GM21423 (cell line): Measurements from ENCODE around the gene STK38L.

Source experiments
- ATAC-seq: cut with Tn5 transposase; IDR thresholded peaks from one replicate; pipeline ENCODE4 v1.9.1; 2021; ENCODE audit warnings: mild to moderate bottlenecking, moderate library complexity; ENCODE audit not compliant: unreplicated experiment

Gene STK38L

DNA sequence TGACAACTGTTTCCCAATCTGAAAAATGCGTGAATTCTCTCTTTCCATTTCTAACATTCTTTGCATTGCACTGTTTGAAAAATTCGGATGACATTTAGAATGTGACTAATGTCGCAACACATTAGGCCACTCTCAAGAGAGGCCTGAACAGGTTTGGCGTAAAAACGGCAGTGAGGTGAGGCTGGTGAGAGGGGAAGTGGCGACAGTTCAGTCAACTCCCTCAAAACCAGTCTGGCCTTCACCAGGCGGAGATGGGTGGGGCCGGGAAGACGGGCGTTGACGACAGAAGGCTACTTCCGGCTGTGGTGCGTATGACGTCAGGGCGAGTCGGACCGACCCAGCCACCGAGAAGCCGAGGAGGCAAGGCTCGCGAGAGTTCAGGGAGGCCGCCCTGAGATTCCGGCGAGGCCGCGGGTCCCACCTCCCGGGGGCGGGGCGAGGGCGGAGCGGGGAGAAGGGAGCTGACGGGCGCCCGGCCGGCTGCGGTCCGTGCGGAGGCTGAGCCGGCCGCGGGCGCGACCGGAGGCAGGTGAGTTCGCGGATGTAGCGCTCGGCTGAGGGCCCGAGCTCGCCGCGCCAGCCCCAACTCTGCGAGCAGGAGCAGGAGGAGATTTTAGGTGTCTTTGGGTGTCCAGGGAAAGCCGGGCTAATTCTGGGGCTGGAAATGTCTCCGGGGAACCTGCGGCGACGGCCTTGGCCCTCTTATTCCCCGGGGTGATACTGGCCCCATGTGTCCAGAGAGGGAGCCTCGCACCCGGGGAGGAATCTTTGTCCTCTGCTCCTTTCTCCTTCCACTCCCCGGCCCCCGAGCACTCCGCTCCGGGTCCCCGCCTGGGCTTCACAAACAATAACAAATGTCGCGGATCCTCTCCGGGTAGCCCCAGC, at the start of gene STK38L:
STK38L (plus strand) TSS at position 483 of the 885 bp plus-strand sequence. CDS start 53,435 bp downstream, outside the sequence.
- peak; percentile 93 for ATAC-seq

DNA sequence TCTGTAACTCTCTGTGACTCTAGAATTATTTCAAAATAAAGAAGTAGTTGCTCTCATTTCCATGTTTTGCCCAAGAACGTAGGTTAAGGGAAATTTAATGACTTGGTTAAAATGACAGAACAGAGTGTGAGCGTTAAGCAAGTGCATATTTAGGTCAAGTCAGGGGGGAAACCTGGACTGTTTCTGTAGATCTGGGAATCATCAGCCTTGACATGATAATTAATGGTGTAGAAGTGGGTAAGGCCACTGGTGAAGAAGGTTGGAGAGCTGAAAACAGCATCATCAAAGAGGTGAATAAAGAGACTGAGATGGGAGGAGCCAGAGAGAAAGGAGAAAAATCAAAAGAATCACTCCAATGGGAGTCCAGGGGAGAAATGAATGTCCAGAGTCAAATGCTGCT, 49.4 kb upstream of the STK38L start:
- no peak for ATAC-seq

DNA sequence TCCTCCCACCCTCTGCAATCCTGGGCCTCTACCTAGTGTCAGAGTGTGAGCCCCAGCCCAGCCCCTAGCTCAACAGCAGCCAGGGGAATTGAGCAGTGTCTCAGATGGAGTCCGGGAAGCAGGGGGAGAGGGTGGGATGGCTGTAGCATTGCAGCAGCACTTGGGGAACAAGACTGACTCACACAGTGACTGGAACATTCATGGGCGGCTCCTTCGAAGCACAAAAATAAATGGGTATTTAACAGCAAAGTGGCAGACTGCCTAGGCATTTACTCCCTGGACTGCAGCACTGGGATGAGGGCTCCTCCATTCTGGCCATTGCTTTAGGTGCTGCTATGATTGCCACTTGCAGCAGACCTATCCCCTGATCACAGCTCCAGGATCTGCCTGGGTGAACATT, 46.0 kb upstream of the STK38L start:
- no peak for ATAC-seq

DNA sequence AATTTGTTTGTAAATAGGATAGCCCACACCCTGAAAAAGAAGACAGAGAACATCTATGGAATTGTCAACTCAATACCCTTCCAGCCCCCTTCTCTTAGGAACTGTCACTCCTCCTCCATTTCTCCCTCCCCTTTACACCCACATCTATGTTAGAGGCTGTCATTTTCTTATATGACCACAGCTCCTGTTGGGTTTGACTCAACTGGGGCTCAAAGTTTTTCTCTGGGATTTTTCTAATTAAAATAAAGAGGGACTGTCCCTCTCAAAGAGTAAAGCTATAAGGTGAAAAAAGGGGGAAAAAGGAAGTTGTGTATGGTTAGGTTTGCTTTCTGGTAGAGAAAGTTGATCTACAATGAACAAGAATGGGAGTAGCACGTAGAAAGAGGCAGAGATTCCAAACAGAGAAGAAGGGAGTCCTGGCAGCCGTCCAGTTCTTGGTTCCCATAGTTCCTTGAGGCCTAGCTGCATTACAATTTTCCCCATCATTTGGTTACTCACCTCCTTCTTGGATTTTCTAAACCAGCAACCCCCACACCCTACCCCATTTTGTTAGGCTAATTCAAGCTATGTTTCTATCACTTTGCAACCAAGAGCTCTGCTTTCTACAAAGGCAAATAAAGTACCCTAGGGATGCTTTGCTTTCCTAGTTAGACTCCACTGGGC, 44.3 kb upstream of the STK38L start:
- no peak for ATAC-seq

DNA sequence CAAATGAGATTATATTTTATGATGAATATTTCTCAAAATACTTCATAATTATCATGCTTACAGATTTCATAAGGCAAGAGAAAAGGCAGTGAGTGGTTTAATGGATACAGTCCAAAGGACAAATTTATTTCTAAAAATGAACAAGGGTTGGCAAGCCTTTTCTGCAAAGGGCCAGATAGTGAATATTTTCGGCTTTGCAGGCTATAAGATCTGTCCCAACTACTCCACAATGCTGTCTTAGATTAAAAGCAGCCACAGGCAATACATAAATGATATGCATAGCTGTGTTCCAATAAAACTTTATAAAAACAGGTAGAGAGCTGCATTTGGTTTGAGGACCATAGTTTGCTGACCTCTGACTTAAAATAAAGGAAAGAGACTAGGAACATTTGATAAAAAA, 42.9 kb upstream of the STK38L start:
- ATAC-seq, result no peak

DNA sequence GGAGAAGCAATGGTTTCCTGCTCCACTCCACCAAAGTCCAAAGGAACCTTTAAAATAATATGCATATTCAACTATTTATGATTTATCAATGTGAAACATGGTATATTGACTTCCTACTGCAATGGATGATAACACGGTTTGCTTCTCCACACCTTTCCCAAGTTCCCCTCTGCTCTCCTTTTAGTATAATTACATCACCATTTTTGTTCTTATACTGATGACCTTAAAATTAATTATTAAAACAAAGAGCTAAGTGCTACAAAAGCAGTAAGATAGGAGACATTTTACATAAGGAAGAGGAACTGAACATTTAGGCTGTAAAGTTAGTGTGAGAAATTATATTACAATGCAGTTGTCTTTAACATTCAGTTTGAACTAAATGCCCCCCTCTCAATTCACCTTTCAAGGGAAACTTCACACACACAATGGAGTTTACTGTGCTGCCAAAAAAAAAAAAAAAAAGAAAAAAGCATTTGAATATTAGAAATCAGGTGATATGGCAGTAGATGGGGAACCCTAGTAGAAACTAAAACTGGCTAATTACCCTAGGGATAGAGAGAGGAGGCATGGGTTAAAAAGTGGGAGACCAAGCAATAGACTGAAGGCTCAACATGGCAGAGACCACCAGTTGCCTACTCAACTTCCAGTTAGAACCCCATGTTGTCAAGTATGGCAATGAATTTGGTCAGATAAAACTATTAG, 37.1 kb upstream of the STK38L start:
- no peak for ATAC-seq

DNA sequence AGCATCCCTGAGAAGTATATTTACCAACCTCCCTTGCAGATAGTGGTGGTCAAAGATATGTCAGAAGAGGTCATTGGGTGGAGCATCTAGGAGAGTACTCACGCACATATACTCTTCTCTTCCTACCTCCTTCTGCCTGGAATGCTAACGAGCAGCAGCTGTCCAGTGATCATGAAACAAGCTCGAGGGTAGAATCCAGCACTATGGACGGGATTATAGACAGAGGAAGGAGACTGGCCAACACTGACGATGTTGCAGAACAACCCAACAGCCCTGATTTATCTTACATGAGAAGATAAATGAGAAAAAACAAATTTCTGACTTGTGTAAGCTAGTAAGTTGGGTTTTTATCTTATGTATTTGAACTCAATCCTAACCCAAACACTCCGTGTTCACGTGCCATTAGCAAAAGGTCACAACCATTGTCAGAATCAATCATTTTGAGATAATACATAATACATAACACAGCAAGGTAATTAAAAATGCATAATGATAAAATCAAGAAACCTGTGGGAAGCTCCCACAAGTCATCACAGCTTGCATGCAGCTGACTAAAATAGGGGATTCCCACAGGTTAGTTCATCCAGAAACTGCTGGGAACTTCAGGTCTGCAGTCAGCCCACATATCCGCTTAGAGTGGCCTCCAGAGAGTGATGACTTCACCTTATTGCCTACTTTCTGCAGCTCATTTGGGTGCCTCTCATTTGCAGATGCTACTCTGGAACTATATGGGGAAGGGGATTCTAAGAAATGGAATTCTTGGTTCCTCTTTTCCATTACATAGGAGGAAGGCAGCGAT, 36.3 kb upstream of the STK38L start:
- ATAC-seq, result peak; percentile 72

DNA sequence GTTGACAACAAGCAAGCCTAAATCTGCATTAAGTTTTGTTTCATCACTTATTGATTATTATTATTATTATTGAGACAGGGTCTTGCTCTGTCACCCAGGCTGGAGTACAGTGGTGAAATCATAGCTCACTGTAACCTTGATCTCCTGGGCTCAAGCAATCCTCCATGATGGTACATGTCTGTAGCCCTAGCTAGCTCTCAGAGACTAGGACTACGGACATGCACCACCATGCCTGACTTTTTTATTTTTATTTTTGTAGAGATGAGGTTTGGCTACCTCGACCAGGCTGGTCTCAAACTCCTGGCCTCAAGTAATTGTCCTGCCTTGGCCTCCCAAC, 35.7 kb upstream of the STK38L start:
- ATAC-seq, result peak; percentile 15

DNA sequence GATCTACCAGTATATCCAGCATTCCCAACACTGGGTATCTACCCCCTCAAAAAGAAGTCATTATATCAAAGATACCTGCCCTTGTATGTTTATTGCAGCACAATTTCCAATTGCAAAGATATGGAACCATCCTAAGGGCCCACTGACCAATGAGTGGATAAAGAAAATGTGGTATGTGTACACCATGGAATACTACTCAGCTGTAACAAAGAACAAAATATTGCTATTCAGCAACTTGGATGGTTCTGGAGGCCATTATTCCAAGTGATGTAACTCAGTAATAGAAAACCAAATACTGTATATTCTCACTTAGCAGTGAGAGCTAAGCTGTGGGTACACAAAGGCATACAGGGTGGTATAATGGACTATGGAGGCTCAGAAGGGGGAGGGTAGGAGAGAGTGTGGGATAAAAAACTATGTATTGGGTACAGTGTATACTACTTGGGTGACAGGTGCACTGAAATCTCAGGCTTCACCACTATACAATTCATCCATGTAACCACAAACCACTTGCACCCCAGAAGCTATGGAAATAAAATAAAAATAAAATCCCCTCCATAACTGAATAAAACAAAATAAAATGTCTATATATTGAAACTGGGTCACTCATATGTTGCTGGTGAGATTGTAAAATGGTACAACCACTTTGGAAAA, 34.7 kb upstream of the STK38L start:
- ATAC-seq, result no peak

DNA sequence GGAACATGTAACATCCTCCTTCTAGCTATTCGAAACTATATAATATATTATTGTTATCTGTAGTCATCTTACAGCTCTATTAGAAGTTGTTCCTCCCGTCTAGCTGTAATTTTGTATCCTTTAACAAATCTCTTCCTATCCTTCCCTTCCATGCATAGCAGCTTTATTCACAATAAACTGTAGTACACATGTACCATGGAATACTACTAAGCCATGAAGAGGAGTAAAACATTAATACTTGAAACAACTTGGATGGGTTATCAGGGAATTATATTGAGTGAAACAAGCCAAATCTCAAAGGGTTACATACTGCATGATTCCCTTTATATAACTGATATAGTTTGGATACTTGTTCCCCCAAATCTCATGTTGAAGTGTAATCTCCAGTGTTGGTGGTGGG, 33.9 kb upstream of the STK38L start:
- ATAC-seq, result no peak

DNA sequence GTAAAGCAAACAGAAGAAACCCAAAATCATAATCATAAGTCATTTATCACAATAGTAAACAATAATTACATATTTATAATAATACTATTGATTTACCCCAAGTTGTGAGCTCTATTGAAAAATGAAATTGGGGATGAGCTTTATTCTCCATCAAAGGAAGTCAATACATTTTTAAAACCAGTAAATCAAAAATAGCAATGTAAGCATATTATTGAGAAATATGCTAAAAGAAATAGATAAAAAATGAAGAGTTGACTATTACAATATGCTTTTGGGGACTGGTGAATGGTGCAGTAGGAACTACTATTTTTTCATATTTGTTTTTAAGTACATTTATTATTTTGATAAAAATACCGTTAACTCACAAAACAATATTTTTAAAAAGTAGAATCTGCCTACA, 31.2 kb upstream of the STK38L start:
- ATAC-seq, result no peak

DNA sequence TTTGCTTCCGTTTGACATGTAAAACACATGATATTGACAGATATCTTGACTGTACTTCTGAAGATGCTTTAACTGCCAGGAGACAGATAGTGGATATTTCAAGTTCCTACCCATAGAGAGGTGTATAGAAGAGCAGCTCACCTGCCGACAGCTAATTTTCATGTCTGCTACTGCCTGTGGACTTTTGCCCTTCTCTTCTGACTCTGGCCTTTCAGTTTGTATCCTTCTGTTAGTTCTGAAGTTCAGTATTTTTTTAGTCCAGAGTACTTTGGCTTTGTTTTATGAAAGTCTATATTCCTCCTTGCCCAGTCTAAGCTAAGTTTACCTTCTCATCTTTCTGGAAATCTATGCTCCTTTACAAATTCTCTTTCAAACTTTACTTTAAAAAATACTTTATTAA, 30.8 kb upstream of the STK38L start:
- ATAC-seq, result no peak

DNA sequence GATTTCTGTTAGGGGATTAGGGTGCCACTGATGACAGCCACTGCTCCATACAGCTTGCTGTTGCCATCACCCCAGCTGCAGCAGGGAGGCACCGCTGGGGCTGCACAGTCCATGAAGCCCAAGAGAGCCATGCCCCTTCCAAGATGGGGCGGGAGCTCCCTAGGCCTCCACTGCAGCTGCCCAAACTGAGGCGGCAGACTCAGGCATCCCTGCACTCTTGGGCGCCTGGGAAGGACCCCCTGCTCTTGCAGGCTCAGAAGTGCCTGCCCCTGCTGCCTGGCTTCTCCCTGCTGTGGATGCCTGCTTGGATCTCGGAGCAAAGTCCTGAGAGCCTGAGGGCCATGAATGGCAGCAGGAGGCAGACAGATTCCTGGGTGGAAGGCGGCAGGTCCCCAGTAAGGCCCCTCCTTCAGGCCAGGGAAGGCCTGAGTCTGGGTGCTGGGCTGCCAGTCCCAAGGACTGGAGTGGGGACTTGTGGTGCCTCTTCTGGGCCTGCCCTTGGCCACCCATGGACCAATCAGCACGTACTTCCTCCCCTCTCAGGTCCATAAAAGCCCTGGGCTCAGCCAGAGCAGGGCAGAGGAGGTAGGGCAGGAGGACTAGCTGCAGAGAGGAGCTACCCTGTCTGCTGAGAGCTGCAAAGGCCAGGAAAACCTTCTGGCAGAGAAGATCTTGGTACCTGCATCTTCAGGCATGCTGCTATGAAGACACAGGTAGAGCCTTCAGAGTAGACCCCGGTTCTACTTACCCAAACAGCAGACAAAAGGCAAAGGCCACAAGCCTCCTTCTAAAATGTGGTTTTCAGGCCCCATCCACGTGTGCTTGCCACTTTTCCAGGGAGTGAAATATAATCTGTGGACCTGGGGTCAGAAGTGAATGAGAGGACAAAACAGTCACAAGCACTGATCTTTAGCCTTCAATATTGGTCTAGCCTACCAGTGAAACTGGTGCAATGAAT, 30.0 kb upstream of the STK38L start:
- ATAC-seq, result no peak

DNA sequence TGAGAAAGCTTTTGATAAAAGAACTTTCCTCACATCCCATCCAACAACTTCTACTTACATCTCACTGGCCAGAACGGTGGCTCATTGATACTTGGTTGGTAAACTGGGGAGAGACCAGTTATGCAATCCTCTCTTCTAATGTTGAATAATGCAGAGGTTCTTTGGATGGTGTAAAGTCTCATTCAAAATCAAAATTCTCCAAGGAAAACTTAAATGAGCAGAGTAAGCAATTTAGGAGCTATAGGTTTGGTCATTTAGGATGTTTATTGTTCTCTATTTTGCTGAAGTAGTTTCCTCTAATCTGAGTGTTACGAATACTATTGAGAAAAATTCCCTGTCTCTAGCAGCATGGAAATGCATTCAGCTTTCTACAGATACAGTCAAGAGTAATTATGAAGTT, 26.5 kb upstream of the STK38L start:
- no peak for ATAC-seq

DNA sequence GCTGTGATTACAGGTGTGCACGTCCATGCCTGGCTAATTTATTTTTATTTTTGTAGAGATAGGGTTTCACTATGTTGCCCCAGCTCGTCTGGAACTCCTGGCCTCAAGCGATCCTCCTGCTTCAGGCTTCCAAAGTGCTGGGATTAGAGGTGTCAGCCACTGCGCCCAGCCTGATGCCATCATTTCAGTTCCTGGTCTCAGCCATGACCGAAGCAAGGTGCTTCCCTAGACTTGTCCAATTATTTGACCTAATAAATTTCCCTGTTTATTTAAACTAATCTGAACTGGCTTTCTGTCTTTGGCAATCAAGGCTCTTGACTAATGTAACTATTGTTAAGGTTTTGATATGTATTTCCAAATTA, 24.4 kb upstream of the STK38L start:
- no peak for ATAC-seq

DNA sequence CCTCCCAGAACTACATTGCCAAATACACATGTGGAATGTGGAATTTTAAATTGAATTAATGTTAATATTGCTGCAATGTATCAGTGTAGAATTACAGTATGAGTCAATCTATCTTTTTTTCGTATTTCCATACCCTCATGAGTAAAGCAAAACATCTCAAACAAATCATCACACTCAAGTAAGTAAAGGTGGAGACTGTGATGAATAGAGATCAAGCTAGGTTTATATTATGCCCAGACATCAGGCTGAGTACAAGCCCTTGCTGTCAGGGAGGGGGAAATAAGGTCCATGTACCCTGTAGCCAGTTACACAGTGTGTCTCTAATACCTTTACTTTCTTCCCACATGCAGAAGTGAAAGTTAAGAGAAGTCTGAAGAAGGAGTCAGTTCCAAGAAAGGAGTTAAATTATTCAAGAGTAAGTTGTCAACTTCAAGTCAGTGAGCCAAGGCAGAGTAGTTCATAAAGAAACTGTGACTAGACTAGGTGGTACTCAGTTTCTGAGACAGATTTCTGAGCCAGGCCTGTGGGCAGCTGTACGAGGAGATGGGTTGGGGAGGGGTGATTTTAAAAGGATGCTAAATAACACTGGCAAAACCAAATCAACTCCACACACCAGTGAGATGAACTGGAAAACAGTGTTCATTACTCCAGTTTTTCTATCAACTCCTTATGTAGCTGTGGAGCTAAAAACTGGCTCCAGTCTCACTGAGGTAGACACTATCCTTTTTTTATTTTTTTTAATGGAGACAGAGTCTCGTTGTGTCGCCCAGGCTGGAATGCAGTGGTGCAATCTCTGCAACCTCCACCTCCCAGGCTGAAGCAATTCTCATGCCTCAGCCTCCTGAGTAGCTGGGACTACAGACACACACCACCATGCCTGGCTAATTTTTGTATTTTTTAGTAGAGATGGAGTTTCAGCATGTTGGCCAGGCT, 23.8 kb upstream of the STK38L start:
- peak; percentile 69 for ATAC-seq

DNA sequence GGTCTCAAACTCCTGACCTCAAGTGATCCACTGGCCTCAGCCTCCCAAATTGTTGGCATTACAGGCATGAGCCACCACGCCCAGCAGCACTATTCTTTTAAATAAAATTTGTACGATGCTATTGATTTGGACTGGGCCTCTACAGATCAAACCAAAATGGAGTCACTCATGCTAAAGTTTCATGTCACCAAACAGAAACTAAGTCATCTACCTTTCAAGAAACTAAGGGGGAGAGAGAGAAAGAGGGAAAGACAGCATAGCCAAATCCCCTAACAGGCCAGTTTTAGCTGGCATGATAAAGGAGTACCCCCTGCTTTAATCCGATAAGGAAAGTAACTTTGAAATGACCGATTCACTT, 23.1 kb upstream of the STK38L start:
- ATAC-seq, result no peak

DNA sequence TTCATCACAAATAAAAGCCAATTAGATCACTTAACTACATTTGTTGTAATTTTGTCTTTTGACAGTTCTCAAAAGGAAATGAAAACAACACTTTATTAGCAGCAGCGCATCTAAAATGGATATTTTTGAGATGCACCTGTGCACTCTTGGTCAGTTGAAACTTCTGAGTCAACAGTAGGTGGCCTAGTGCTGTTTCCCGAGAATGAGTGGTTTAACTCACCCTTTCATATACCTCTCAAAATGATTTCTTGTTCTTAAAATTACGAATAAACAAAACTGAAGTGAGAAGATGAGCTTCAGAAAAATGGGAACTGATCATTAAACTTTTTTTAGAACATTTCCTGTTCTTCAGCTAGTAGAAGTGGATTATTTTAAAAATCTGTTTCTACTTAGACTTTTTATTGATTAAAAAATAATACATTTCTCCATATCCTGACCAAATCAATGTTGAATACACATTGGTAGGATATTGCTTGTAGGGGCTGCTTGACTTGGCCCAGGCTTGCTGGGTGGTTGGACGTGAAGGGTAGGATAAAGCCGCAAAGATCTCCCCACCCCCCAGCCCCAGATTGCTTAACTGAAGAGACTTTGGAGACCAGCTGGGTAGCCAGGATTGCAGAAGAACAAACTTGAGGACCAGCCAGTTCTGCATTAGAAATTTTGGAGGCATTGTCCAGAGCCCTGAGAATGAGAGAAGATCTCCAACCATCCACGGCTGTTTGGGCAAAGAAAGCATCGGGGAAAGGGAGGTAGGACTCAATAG, 22.3 kb upstream of the STK38L start:
- ATAC-seq, result peak; percentile 65
